IPS DF 6.9 (cell line): ENCODE measurements around the gene RPSA.

Experiments
- DNase-seq: peaks from one replicate; pipeline ENCODE4 v3.0.0-alpha.2; 2013; ENCODE audit warnings: low read depth, low spot score
- H3K27ac ChIP-seq: one replicate; pipeline ENCODE4 v1.5.1; 2013; ENCODE audit warnings: low read length, control low read depth
- H3K27me3 ChIP-seq: 2 replicates; pipeline ENCODE4 v1.6.1; 2013; ENCODE audit warnings: mild to moderate bottlenecking, low read length; ENCODE audit not compliant: control insufficient read depth, insufficient read depth
- H3K36me3 ChIP-seq: 2 replicates; pipeline ENCODE4 v1.6.1; 2013; ENCODE audit warnings: low read length; ENCODE audit not compliant: control insufficient read depth, insufficient read depth
- H3K4me1 ChIP-seq: 2 replicates; pipeline ENCODE4 v1.6.1; 2013; ENCODE audit warnings: low read length; ENCODE audit not compliant: control insufficient read depth, insufficient read depth
- H3K4me3 ChIP-seq: 2 replicates; pipeline ENCODE4 v1.5.1; 2013; ENCODE audit warnings: mild to moderate bottlenecking, low read length
- H3K9me3 ChIP-seq: 2 replicates; pipeline ENCODE4 v1.6.1; 2013; ENCODE audit warnings: low read length, inconsistent platforms; ENCODE audit not compliant: control insufficient read depth, insufficient read depth
- WGBS: extraction: QIAGEN DNeasy Blood & Tissue Kit; methylation state at CpG from one replicate; pipeline ENCODE4 v1.1.7; 2013; ENCODE audit warnings: mixed read lengths, missing lambda C conversion rate; ENCODE audit not compliant: insufficient read length, insufficient coverage; 5-methylcytosine and 5-hydroxymethylcytosine counted together

Gene RPSA

GRCh38 chr3:39379778-39380155 is 26.8 kb upstream of the RPSA start:
- peaks cover 1% of the 10 kb centered on the region for H3K4me1 ChIP-seq
- no peak overlapping the region for H3K27ac ChIP-seq
- H3K9me3 ChIP-seq: no peaks in the 10 kb centered on the region
- H3K27me3 ChIP-seq: no peaks in the 10 kb centered on the region
- no peak overlapping the region for H3K4me3 ChIP-seq
- DNase-seq: no peak
- WGBS: no CpG with 5 or more reads among the region's 5 CpGs
- H3K36me3 ChIP-seq: no peaks in the 10 kb centered on the region

GRCh38 chr3:39381432-39381831 is 25.1 kb upstream of the RPSA start:
- Histone ChIP-seq H3K36me3 (no peaks in the 10 kb centered on the region; the same call in 1 of the 2 replicates), H3K4me3 (no peak overlapping the region), H3K9me3 (no peaks in the 10 kb centered on the region), H3K27me3 (no peaks in the 10 kb centered on the region), H3K4me1 (peaks cover 4% of the 10 kb centered on the region), H3K27ac (no peak overlapping the region)
- no CpG with 5 or more reads among the region's 3 CpGs for WGBS
- DNase-seq: no peak

DNA sequence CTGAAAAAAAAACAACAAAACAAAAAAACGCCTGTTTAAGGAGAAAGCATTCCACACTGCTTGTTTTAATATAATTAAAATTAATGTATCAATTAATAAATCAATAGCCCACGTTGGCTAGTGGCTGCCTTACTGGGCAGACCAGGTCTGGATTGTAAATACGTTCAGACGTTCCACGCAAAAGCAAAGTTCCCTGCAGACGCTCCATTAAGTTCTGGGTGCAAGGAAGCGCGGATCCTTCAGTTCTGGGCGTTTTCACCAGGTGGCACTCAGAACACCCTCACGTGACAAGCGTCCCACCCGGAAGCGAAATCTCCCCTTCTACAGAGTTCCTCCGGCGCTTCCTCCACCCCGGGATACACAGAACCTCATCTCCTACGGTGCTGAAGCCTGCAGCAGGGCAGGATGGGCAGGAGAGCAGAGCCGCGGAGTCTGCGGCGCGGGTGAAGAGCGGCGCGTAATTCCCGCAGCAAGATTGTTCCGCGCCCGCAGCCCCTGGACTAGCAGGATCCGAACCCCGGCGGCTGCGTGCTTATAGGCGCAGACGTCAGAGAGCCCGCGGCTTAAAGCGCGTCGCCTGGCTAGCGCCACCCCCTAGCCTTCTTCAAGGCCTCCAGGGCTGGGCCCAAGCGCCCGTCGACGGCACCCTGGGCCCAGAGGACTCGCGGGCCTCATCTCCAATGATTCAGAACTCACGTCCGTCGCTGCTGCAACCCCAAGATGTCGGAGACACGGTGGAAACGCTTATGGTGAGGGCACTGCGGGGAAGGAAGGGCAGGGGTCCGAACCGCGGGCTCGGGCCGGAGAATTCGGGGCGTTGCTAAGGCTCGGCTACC is 23.3 kb upstream of the RPSA start, which contains the start of gene SLC25A38:
SLC25A38 (plus strand) TSS at position 326 of the 836 bp plus-strand sequence; CDS start at position 681, 355 bp downstream.
- Histone ChIP-seq H3K4me1 (peaks cover 3% of the 10 kb centered on the region; the same call in 1 of the 2 replicates), H3K36me3 (no peaks in the 10 kb centered on the region; the same call in 1 of the 2 replicates), H3K27me3 (no peaks in the 10 kb centered on the region), H3K4me3 (peak within 1 kb of the TSS; percentile 91), H3K27ac (no peak within 1 kb of the TSS), H3K9me3 (no peaks in the 10 kb centered on the region)
- WGBS: no CpG with 5 or more reads among the region's 62 CpGs
- peak; percentile 66 for DNase-seq

- H3K36me3 ChIP-seq: no peaks in the 10 kb centered on the region; the same call in 1 of the 2 replicates
- H3K9me3 ChIP-seq: no peaks in the 10 kb centered on the region
- no peak overlapping the region for H3K27ac ChIP-seq
- peaks cover 3% of the 10 kb centered on the region; the same call in 1 of the 2 replicates for H3K4me1 ChIP-seq
- peak; percentile 84 for DNase-seq
- no CpG with 5 or more reads among the region's 66 CpGs for WGBS
- H3K4me3 ChIP-seq: peak overlapping the region; percentile 91
- H3K27me3 ChIP-seq: no peaks in the 10 kb centered on the region
Observed at GRCh38 chr3:39383881-39384664, 22.4 kb upstream of the RPSA start.

- Histone ChIP-seq H3K27ac (no peak overlapping the region), H3K27me3 (no peaks in the 10 kb centered on the region), H3K36me3 (no peaks in the 10 kb centered on the region; the same call in 1 of the 2 replicates), H3K4me3 (peak overlapping the region; percentile 33; the same call in 1 of the 2 replicates), H3K9me3 (no peaks in the 10 kb centered on the region), H3K4me1 (peaks cover 3% of the 10 kb centered on the region; the same call in 1 of the 2 replicates)
- no CpG with 5 or more reads among the region's 14 CpGs for WGBS
- no peak for DNase-seq
Observed at GRCh38 chr3:39384665-39385000, 21.9 kb upstream of the RPSA start.

GRCh38 chr3:39385456-39386090 is 20.9 kb upstream of the RPSA start:
- Histone ChIP-seq H3K36me3 (peaks cover 3% of the 10 kb centered on the region; the same call in 1 of the 2 replicates), H3K27me3 (no peaks in the 10 kb centered on the region), H3K27ac (no peak overlapping the region), H3K9me3 (no peaks in the 10 kb centered on the region), H3K4me3 (no peak overlapping the region), H3K4me1 (peaks cover 3% of the 10 kb centered on the region; the same call in 1 of the 2 replicates)
- DNase-seq: no peak
- WGBS: no CpG with 5 or more reads among the region's 9 CpGs

DNA sequence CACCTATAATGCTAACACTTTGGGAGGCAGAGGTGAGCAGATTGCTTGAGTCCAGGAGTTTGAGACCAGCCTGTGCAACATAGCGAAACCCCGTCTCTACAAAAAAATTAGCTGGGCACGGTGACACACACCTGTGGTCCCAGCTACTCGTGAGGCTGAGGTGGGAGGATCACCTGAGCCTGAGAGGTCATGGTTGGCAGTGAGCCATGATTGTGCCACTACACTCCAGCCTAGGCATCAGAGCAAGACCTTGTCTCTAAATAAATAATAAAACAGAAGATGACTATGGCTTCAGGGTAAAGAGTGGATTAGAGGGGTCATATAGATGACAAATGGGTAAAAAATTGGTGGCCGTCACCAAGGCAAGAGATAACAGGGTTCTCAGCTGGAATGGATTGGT is 20.2 kb upstream of the RPSA start:
- DNase-seq: no peak
- Histone ChIP-seq H3K27me3 (no peaks in the 10 kb centered on the region), H3K4me1 (peaks cover 3% of the 10 kb centered on the region; the same call in 1 of the 2 replicates), H3K36me3 (peaks cover 3% of the 10 kb centered on the region; the same call in 1 of the 2 replicates), H3K4me3 (no peak overlapping the region), H3K27ac (no peak overlapping the region), H3K9me3 (no peaks in the 10 kb centered on the region)
- WGBS: no CpG with 5 or more reads among the region's 5 CpGs

DNA sequence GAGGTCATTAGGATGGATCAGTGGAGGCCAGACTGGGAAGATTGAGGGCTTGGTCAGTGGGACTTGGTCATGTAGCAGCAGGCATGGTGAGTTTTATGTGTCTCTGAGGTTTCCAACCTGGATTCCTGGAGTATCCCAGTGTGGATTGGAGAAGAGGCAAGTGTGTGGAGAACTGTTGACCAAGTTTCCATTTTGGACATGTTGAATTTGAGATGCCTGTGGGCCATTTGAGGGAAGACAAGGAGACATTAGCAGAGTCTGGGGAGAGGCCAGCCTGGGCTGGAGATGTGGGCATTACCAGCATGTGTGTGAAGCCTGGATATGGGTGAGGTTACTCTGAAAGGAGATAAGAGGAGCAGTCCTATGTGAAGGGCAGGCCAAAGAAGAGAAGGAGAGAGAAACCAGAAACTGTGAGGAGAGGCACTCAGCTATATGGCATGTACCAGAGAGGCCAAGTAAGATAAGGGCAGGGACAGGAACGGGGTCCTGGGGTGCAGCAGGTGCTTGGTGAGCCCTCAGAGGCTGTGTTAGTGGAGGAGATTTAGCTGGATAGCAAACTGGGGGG is 19.0 kb upstream of the RPSA start:
- WGBS: no CpG with 5 or more reads among the region's 1 CpG
- DNase-seq: no peak
- Histone ChIP-seq H3K4me3 (no peak overlapping the region), H3K27ac (no peak overlapping the region), H3K4me1 (peaks cover 3% of the 10 kb centered on the region; the same call in 1 of the 2 replicates), H3K27me3 (no peaks in the 10 kb centered on the region), H3K9me3 (no peaks in the 10 kb centered on the region), H3K36me3 (peaks cover 9% of the 10 kb centered on the region; the same call in 1 of the 2 replicates)

DNA sequence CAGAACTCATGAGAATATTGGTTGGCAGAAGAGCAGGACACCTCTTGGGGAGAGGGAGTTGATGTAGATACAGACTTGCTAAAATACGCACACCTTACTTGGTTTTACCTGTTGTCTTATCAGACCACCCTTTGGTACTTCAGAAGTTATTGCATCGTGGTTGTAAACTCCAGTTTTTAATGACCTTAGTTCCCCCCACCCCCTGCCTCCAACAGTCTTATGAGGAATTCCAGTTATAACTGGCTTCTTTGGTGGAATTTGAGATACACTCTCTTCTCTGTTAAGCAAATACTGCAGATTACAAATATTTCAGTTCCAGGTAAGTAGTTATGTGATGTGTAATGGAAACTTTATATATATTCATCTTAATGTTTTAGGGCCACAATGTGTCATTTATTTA is 18.4 kb upstream of the RPSA start:
- no CpG with 5 or more reads among the region's 2 CpGs for WGBS
- Histone ChIP-seq H3K9me3 (no peaks in the 10 kb centered on the region), H3K27me3 (no peaks in the 10 kb centered on the region), H3K4me3 (no peak overlapping the region), H3K27ac (no peak overlapping the region), H3K36me3 (peaks cover 9% of the 10 kb centered on the region; the same call in 1 of the 2 replicates), H3K4me1 (peaks cover 3% of the 10 kb centered on the region; the same call in 1 of the 2 replicates)
- no peak for DNase-seq
